Liver (tissue), 3 donors: ENCODE data around the gene CRYBG1.

ENCODE experiments used
- GABPA ChIP-seq, 2 donors: IDR thresholded peaks in 1 of 2; conservative IDR thresholded peaks in 1 of 2; 2 replicates each; pipeline ENCODE4 v1.6.1; 2016; ENCODE audit warnings: antibody characterized with exemption in 2 of 2, mild to moderate bottlenecking in 1 of 2, moderate library complexity in 1 of 2
- TAF1 ChIP-seq: conservative IDR thresholded peaks from 2 replicates; pipeline ENCODE4 v1.6.1; 2016; ENCODE audit warnings: antibody characterized with exemption, mild to moderate bottlenecking
- TF ChIP-seq, protein P1 (sequence below): IDR thresholded peaks from 2 replicates; pipeline ENCODE4 v1.6.1; 2016; ENCODE audit warnings: antibody characterized with exemption
- TF ChIP-seq, protein P2 (sequence below): fragments of 150-350 bp; IDR thresholded peaks from 2 replicates; pipeline ENCODE4 v1.5.1; 2017; ENCODE audit warnings: improper control_type of control experiment, low read depth, low read length; ENCODE audit not compliant: missing input control
- TF ChIP-seq, protein P3 (sequence below): IDR thresholded peaks from 2 replicates; pipeline ENCODE4 v1.6.1; 2016; ENCODE audit warnings: antibody characterized with exemption, mild to moderate bottlenecking
- donor health status: healthy.
- donor health status: healthy.

DNA sequence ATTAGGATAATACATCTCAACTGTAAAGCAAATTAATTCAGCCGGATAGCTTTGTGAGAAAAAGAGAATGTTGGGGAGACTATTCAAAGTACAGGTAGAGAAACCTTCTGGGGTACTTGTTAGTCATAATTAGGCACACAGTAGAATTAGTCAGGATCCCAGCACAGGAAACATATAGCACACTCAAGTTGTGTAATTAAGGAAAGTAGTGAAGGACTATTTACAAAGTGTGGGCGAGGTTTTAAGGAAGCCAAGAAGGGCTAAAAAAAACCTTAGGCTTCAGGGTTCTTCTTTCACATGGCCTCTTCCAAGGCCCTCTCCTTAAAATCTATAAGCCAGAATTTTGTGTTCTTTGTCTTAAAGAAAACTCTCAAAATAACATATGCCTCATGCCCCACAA is 142.0 kb downstream of the CRYBG1 start:
- TF ChIP-seq TAF1: no peak
- TF ChIP-seq, protein P1, sequence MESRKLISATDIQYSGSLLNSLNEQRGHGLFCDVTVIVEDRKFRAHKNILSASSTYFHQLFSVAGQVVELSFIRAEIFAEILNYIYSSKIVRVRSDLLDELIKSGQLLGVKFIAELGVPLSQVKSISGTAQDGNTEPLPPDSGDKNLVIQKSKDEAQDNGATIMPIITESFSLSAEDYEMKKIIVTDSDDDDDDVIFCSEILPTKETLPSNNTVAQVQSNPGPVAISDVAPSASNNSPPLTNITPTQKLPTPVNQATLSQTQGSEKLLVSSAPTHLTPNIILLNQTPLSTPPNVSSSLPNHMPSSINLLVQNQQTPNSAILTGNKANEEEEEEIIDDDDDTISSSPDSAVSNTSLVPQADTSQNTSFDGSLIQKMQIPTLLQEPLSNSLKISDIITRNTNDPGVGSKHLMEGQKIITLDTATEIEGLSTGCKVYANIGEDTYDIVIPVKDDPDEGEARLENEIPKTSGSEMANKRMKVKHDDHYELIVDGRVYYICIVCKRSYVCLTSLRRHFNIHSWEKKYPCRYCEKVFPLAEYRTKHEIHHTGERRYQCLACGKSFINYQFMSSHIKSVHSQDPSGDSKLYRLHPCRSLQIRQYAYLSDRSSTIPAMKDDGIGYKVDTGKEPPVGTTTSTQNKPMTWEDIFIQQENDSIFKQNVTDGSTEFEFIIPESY: no peak
- TF ChIP-seq, protein P2, sequence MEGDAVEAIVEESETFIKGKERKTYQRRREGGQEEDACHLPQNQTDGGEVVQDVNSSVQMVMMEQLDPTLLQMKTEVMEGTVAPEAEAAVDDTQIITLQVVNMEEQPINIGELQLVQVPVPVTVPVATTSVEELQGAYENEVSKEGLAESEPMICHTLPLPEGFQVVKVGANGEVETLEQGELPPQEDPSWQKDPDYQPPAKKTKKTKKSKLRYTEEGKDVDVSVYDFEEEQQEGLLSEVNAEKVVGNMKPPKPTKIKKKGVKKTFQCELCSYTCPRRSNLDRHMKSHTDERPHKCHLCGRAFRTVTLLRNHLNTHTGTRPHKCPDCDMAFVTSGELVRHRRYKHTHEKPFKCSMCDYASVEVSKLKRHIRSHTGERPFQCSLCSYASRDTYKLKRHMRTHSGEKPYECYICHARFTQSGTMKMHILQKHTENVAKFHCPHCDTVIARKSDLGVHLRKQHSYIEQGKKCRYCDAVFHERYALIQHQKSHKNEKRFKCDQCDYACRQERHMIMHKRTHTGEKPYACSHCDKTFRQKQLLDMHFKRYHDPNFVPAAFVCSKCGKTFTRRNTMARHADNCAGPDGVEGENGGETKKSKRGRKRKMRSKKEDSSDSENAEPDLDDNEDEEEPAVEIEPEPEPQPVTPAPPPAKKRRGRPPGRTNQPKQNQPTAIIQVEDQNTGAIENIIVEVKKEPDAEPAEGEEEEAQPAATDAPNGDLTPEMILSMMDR: no peak
- TF ChIP-seq, protein P3, sequence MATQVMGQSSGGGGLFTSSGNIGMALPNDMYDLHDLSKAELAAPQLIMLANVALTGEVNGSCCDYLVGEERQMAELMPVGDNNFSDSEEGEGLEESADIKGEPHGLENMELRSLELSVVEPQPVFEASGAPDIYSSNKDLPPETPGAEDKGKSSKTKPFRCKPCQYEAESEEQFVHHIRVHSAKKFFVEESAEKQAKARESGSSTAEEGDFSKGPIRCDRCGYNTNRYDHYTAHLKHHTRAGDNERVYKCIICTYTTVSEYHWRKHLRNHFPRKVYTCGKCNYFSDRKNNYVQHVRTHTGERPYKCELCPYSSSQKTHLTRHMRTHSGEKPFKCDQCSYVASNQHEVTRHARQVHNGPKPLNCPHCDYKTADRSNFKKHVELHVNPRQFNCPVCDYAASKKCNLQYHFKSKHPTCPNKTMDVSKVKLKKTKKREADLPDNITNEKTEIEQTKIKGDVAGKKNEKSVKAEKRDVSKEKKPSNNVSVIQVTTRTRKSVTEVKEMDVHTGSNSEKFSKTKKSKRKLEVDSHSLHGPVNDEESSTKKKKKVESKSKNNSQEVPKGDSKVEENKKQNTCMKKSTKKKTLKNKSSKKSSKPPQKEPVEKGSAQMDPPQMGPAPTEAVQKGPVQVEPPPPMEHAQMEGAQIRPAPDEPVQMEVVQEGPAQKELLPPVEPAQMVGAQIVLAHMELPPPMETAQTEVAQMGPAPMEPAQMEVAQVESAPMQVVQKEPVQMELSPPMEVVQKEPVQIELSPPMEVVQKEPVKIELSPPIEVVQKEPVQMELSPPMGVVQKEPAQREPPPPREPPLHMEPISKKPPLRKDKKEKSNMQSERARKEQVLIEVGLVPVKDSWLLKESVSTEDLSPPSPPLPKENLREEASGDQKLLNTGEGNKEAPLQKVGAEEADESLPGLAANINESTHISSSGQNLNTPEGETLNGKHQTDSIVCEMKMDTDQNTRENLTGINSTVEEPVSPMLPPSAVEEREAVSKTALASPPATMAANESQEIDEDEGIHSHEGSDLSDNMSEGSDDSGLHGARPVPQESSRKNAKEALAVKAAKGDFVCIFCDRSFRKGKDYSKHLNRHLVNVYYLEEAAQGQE: no peak
- no peak for TF ChIP-seq GABPA (IDR thresholded peaks at IDR 0.05 in 1 of 2, conservative IDR thresholded peaks at IDR 0.05 in 1 of 2)
